Lower lobe of right lung (tissue), 2 donors: Measurements from ENCODE around the gene UBA52. TPM values are rescaled to one million over a fixed set of nuclear protein-coding genes. Genes with fewer than 3 reads are reported as not detected.

Experiments
- ATAC-seq, 2 donors: fragments of 200-7000 bp; cut with Tn5 transposase; one replicate each; pipeline ENCODE4 v1.9.1; 2020 to 2022; ENCODE audit warnings: mild to moderate bottlenecking in 2 of 2, moderate library complexity in 2 of 2
- DNase-seq: peaks from one replicate; pipeline ENCODE4 v3.0.0-alpha.2; 2020
- H3K27ac ChIP-seq: fragments of 200-600 bp; one replicate; pipeline ENCODE4 v1.8.0; 2022
- H3K27me3 ChIP-seq: fragments of 200-600 bp; one replicate; pipeline ENCODE4 v1.8.0; 2022; ENCODE audit warnings: low read depth
- H3K36me3 ChIP-seq: fragments of 200-600 bp; one replicate; pipeline ENCODE4 v1.8.0; 2022; ENCODE audit warnings: mild to moderate bottlenecking
- H3K4me1 ChIP-seq: fragments of 200-600 bp; one replicate; pipeline ENCODE4 v1.8.0; 2022
- H3K4me3 ChIP-seq: fragments of 200-600 bp; one replicate; pipeline ENCODE4 v1.8.0; 2022; ENCODE audit warnings: mild to moderate bottlenecking
- H3K9me3 ChIP-seq: fragments of 200-600 bp; one replicate; pipeline ENCODE4 v1.8.0; 2022
- intact Hi-C: fragments of 100-400 bp; cut with DNase I; formaldehyde crosslinking; loops from one replicate; pipeline ENCODE4 v1.11.0; 2022
- total RNA-seq: library from RNA; stranded (reverse); fragmentation: NEBNext Ultra II Directional; extraction: Animal tissue kit (Norgen Biotek cat#: 25700); gene quantifications from one replicate; pipeline ENCODE4 v1.2.1, GENCODE V29; 2021
- TF ChIP-seq, protein P1 (sequence below): fragments of 200-600 bp; IDR thresholded peaks from one replicate; pipeline ENCODE4 v1.8.0; 2022; ENCODE audit warnings: antibody characterized with exemption, mild to moderate bottlenecking
- donor health status: DM: no; HTN: yes; CAD: no; lungs with severe emphysema.

UBA52 gene
- total RNA-seq, 1 donor from 2014 or later, result 884 TPM

DNA sequence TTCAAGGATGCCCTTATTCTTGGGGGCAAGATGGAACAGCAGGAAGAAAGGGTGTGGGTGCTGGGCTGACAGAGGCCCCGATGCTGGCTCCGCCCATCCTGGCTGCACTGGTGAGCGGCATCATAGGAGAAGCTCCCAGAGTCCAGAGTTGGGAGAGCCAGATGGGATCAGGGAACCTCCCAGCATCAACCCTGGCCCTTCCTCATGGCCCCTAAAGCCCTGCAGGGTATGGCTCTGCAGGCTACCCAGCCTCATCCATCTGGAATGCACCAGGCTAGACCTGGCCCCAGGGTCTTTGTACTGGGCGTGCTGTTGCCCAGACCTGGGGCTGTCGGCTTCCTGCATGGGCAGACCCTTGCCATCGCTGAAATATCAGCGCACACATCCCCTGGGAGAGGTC is 41.9 kb upstream of the UBA52 start:
- ATAC-seq, result peak in 1 of 2 donors; percentile 18
- H3K27me3 ChIP-seq, result no peaks in the 10 kb centered on the region
- peaks cover 35% of the 10 kb centered on the region for H3K36me3 ChIP-seq
- H3K27ac ChIP-seq, result no peak overlapping the region
- DNase-seq, result no peak
- H3K4me3 ChIP-seq, result no peak overlapping the region
- TF ChIP-seq, protein P1, sequence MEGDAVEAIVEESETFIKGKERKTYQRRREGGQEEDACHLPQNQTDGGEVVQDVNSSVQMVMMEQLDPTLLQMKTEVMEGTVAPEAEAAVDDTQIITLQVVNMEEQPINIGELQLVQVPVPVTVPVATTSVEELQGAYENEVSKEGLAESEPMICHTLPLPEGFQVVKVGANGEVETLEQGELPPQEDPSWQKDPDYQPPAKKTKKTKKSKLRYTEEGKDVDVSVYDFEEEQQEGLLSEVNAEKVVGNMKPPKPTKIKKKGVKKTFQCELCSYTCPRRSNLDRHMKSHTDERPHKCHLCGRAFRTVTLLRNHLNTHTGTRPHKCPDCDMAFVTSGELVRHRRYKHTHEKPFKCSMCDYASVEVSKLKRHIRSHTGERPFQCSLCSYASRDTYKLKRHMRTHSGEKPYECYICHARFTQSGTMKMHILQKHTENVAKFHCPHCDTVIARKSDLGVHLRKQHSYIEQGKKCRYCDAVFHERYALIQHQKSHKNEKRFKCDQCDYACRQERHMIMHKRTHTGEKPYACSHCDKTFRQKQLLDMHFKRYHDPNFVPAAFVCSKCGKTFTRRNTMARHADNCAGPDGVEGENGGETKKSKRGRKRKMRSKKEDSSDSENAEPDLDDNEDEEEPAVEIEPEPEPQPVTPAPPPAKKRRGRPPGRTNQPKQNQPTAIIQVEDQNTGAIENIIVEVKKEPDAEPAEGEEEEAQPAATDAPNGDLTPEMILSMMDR, result no peak
- peaks cover 5% of the 10 kb centered on the region for H3K4me1 ChIP-seq
- intact Hi-C loops, result no loop called here
- H3K9me3 ChIP-seq, result no peaks in the 10 kb centered on the region

DNA sequence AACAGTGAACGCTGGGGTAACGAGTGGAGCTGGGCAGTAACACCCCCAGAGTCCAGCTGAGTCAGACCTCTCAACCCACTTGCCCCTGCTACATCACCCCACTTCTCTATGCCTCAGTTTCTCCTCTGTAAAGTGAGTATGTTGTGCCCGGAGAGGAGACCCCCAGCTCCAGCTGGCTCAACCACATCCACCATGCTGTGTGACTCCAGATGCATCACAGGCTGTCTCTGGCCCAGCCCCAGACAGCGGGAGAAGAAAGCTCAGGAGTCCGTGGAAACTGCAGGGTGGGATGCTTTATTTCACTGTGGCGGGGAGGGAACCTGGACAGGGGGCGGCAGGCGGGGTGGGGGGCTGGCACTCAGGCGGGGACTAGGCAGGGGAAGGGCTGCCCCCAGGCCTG is 40.2 kb upstream of the UBA52 start:
- no peak for ATAC-seq
- H3K27me3 ChIP-seq, result no peaks in the 10 kb centered on the region
- intact Hi-C loops, result no loop called here
- DNase-seq, result no peak
- TF ChIP-seq, protein P1, result no peak
- H3K36me3 ChIP-seq, result peaks cover 50% of the 10 kb centered on the region
- H3K4me3 ChIP-seq, result no peak overlapping the region
- no peak overlapping the region for H3K27ac ChIP-seq
- peaks cover 5% of the 10 kb centered on the region for H3K4me1 ChIP-seq
- no peaks in the 10 kb centered on the region for H3K9me3 ChIP-seq

DNA sequence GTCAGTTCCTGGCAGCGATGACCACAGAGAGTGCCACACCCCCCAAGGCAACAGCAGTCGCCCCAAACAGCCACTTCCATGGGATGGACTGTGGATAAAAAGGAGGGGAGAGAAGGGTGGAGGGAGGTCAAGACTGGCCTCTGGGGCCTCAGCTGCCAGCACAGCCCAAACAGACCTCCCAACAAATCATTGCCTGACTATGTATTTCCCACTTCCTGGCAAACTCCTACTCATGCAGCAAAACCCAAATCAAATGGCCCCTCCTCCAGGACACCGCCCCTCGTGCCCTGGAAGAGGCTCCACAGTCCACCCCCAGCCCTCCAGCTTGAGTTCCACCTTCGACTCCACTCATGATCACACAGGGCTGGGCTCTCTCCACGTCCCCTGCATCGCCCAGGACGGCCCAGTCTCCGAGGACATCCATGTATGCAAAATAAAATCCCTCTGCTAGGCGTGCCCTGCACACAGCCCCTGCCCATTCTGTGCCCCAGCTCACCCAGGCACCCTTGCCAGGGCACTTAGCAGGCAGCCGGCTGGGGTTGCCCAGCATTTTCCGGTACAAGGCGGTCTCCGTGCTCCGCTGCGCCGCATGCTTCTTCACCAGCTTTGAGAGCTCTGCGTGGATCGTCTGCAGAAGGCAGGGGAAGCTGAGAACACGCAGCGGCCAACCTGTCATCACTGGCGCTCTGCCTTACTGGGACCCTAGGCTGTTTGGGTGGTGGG is 39.3 kb upstream of the UBA52 start:
- intact Hi-C loops, result no loop called here
- H3K36me3 ChIP-seq, result peaks cover 58% of the 10 kb centered on the region
- DNase-seq, result no peak

DNA sequence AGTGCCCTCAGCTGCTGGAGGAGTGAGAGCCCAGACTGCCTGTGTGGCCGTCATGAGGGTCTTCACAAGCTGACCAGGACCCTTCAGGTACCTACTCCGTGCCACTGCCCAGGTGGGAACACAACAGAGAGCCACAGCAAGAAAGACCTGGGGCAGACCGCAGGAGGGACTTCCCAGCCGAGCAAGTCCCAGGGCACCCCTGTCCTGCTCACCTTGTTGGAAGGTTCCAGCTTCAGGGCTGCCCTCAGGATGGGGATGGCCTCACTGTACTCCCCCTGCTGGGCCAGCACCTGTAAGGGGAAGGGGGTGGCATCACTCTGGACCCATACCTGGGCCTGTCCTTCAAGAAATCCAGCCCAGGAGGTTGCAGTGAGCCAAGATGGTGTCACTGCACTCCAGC is 38.6 kb upstream of the UBA52 start:
- H3K9me3 ChIP-seq, result no peaks in the 10 kb centered on the region
- no peaks in the 10 kb centered on the region for H3K4me1 ChIP-seq
- H3K36me3 ChIP-seq, result peaks cover 66% of the 10 kb centered on the region
- no peak for DNase-seq
- intact Hi-C loops, result no loop called here
- no peaks in the 10 kb centered on the region for H3K27me3 ChIP-seq
- no peak overlapping the region for H3K4me3 ChIP-seq
- TF ChIP-seq, protein P1, result no peak
- peak in 1 of 2 donors; percentile 4 for ATAC-seq
- no peak overlapping the region for H3K27ac ChIP-seq

More for the DNA sequence above, 39.3 kb upstream of the UBA52 start:
- H3K4me3 ChIP-seq, result no peak overlapping the region
- H3K27ac ChIP-seq, result no peak overlapping the region
- TF ChIP-seq, protein P1, result no peak
- ATAC-seq, result peak in 1 of 2 donors; percentile 4
- peaks cover 3% of the 10 kb centered on the region for H3K4me1 ChIP-seq
- H3K27me3 ChIP-seq, result no peaks in the 10 kb centered on the region
- no peaks in the 10 kb centered on the region for H3K9me3 ChIP-seq

DNA sequence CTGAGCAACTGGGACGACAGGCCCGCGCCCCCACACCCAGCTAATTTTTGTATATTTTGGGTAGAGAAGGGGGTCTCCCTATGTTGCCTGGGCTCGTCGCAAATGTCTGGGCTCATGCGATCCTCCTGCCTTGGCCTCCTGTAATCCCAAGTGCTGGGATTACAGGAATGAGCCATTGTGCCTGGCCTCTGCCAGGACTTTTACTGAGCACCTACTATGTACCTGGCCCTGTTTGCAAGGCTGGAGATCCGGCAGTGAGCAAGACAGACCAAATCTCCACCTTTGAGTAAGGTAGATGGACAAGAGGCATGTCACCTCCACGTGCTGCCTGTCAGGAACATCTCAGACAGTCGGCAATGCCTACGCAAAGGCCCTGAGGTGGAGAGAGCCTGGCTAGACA is 35.2 kb upstream of the UBA52 start:
- peaks cover under 1% of the 10 kb centered on the region for H3K4me1 ChIP-seq
- no peak overlapping the region for H3K4me3 ChIP-seq
- H3K27ac ChIP-seq, result no peak overlapping the region
- intact Hi-C loops, result no loop called here
- ATAC-seq (no peak), DNase-seq (no peak)
- H3K9me3 ChIP-seq, result no peaks in the 10 kb centered on the region
- no peaks in the 10 kb centered on the region for H3K27me3 ChIP-seq
- H3K36me3 ChIP-seq, result peaks cover 94% of the 10 kb centered on the region
- TF ChIP-seq, protein P1, result no peak
